GM18520 (cell line): ENCODE measurements around the gene SLC16A6.
A peak's percentile ranks its signal among the peaks of the same experiment; 100 is the strongest.
"Not testable (repeated sequence)": the region's sequence is repeated elsewhere in the genome, so short reads cannot be mapped to it uniquely, and the experiment has no call there.

Source experiments
- ATAC-seq: cut with Tn5 transposase; IDR thresholded peaks from one replicate; pipeline ENCODE4 v1.9.1; 2021; ENCODE audit not compliant: unreplicated experiment

Gene SLC16A6, protein sequence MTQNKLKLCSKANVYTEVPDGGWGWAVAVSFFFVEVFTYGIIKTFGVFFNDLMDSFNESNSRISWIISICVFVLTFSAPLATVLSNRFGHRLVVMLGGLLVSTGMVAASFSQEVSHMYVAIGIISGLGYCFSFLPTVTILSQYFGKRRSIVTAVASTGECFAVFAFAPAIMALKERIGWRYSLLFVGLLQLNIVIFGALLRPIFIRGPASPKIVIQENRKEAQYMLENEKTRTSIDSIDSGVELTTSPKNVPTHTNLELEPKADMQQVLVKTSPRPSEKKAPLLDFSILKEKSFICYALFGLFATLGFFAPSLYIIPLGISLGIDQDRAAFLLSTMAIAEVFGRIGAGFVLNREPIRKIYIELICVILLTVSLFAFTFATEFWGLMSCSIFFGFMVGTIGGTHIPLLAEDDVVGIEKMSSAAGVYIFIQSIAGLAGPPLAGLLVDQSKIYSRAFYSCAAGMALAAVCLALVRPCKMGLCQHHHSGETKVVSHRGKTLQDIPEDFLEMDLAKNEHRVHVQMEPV

DNA sequence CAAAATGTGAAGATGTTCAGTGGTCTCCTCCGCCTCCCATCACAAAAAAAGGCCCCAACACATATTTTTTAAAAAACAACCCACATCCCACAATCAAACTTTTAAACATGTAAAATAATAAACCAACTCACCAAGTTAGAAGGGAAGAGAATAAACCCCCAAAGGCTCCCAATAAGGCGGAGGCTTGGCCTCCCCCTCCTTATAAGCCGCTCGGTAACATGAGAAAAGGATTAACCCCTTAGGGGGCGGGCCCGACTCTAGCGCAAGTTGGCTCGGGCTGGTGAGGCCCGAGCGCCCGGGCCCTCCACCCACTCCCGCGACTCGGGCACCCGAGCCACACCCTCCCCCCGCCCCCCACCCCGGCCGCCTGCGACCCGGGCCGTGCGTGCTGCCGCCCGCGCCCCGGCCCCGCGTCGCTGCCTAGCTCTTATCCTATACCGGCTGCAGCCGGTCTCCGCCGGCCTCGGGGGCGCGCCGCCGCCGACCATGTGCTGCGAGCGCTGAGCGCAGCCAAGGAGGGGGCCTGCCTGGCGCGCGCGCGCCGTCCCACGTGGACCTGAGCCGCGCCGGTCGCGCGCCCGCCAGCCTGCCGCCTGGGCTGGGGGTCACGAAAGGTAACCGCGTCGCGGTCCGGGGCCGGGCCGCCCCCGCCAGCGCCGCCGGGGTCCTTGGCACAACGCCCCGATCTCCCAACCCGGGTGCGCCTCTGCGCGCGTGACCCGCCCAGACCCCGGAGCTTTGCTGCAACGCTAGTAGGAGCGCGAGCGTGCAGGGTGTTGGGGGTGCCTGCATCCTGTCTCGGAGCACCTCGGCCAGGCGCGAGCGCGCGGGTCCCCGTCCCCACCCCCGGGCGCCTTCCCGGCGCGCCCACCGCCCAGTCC lies at the start of gene SLC16A6, which contains the start of gene ARSG:
Gene SLC16A6 (minus strand): TSS at position 173 of the 881 bp plus-strand sequence. CDS start 12,807 bp downstream, outside the sequence.
Gene ARSG (plus strand): TSS at position 541 of the 881 bp plus-strand sequence. CDS start 15,999 bp downstream, outside the sequence.
- ATAC-seq, result peak; percentile 33

DNA sequence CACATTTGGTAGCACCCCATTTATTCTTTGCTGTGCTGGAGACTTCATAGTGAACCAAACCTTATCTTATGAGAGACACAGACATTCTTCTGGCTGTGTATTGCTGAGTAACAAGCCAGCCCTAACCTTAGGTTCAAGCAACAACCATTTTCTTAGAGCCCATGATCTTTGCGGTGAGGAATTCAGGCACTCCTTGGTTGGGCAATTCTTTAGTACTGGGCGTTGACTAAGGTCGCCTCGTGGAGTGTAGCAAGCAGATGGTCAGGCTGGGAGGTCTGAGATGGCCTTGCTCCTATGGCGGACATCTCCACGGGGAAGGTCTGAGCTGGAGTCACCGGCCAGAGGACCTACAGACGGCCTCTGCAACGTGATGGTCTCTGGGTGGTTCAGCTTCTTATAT lies 43.5 kb upstream of the SLC16A6 start:
- ATAC-seq, result no peak

DNA sequence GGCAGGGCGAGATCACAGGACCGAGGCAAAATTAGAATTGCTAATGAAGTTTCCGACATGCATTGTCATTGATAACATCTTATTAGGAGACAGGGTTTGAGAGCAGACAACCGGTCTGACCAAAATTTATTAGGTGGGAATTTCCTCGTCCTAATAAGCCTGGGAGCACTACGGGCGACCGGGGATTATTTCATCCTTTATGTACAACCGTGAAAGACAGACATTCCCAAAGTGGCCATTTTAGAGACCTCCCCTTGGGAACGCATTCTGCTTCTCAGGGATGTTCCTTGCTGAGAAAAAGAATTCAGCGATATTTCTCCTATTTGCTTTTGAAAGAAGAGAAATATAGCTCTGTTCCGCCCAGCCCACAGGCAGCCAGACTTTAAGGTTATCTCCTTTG lies 41.0 kb upstream of the SLC16A6 start:
- not testable (repeated sequence) for ATAC-seq

DNA sequence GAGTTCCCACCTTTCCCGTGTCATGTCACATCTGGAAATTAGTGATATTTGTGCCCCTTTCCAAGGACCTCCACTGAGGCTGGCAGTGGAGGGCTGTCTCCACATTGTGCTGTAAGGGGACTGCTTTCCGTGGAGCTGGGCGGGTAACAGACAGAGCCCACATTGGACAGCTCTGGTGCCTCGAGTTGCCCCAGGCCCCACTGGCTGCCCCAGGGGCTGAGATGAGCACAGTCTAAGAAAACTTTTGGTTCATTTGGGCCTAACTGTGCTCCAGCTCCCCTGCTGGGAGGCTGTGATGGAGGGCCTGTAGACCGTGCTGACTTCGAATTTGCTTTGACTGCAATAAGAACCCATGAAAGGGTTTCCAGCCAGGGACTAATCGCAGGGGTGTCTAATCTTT lies 38.4 kb upstream of the SLC16A6 start:
- no peak for ATAC-seq

DNA sequence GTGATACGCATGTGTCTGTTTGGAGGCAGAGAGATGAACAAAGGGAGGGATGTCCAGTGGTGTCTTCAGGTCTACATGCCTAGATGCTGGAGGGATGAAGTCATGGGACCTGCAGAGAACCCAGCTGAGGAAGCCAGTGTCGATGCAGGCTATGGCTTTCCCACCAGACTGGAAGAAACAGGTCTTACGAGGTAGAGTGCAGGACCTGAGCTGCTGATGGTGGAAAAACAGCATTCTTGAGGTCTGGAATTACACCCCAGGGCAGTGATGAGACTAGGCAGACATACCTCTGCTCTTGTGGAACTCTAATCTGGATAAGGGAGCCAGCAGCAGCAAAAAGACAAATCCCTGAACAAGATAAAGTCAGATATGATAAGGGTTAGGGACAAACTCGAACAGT lies 37.7 kb upstream of the SLC16A6 start:
- ATAC-seq, result no peak

DNA sequence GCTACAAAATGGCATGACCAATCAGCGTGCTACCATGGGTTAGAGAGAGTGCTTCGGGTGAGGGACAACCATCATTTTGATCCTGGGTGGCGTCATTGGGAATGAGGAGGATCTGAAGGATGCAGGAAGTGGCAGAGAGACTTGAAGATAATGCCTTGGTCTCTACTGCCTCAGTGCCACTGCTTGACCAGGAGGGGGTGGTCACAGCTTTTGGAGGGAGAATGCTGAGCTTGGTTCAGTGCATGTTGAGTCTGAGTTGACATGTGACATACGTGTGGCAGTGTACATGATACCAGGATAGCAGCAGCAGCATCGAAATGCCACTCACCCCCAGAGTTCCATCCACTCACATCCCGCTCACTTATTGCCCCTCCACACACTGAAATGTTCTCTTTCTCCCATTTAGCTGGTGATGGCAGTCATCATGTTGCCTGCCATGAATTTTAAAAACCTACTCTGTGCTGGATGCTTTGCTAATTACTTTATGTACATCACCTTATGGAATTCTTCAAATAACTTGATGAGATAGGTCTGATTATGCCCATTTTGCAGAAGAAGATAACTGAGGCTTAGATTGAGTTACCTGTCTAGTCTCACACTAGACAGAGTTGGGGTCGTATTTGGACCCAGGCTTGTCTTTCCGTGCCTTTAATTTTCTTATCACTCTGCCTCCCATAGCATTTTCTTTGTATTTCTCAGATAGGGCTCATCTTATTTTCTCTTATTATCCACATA lies 37.1 kb upstream of the SLC16A6 start:
- no peak for ATAC-seq

DNA sequence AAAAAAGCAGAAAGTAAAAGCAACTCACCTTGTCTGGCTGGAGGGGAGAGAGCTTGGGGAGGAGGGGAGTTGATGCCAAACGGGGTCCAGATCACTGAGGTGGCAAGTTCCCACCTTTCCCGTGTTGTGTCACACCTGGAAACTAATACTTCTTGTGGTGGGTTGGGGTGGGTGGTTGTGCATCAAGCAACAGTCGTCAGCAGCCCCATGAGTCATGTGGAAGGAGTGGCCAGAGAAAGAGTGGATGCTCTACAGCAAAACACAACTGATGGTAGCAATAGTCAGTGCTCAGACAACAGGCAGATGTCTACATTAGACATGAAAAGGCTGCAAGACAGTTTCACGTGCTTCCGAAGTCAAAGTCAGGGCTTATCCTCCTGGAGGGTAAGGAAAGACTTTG lies 35.8 kb upstream of the SLC16A6 start:
- no peak for ATAC-seq

DNA sequence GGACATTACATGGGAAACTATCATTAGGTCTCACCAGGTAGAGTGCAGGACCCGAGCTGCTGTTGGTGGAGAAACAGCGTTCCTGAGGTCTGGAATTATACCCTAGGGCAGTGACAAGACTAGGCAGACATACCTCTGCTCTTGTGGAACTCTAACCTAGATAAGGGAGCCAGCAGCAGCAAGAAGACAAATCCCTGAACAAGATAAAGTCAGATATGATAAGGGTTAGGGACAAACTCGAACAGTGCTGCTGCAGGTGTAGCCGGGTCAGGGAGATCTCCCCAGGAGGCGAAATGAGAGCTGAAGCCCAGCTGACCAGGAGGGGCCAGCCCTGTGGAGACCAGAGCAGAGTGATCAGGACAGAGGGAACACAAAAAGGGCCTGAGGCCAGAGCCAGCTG lies 35.0 kb upstream of the SLC16A6 start:
- no peak for ATAC-seq

DNA sequence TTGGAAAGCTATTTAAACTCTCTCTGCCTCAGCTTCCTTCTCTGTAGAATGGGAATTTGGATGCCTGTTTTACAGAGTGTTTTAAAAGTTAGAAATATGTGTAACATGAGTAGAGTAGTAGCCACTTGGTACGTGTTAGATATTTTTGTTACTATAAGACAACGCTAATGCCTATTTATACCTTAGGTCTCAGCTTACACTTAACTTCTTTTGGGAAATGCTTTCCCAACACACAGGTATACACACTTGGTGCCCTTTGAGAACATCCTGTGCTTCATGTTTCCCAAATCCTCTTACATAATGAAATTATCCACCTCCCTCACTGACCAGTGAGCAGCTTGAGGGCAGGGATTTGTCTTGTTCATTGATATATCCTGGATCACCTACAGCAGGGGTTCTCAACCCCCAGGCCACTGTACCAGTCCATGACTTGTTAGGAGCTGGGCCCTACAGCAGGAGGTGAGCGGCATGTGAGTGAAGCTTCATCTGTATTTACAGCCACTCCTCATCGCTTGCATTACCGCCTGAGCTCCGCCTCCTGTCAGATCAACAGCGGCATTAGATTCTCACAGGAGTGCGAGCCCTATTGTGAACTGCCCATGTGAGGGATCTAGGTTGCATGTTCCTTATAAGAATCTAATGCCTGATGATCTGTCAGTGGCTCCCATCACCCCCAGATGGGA lies 33.9 kb upstream of the SLC16A6 start:
- no peak for ATAC-seq

DNA sequence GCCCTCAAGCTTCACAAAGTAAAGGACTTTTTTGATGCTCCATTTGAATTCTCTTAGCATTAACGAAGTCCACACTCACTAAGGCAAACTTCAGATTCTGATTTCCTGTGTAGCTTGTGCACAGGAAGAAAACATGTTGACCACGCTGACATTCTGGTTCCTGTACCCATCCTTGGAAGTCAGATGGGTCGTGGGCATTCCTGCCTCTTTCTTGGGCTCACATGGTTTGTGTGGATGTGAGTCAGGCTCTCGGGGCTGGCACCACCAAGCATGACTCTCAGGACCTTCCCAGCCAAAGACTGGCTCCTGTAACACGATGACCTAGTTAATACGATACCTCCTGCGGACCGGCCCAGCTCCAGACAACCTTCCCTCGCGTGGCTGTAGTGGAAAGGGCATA lies 33.2 kb upstream of the SLC16A6 start:
- no peak for ATAC-seq

DNA sequence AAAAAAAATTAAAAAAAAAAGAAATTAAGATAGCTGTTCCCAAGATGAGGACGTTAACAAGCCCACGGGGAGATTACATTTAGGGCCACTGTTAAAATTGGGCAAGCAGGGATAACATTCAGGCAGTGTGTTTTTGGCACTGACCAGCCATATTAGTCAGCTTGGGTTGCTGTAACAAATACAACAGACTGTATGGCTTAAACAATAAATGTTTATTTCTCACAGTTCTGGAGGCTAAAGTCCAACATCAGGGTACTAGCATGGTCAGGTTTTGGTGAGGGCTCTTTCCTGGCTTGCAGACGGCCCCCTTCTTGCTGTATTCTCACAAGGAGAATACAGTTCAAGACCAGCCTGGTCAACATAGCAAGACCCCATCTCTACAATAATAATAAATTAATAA lies 31.7 kb upstream of the SLC16A6 start:
- ATAC-seq, result no peak

DNA sequence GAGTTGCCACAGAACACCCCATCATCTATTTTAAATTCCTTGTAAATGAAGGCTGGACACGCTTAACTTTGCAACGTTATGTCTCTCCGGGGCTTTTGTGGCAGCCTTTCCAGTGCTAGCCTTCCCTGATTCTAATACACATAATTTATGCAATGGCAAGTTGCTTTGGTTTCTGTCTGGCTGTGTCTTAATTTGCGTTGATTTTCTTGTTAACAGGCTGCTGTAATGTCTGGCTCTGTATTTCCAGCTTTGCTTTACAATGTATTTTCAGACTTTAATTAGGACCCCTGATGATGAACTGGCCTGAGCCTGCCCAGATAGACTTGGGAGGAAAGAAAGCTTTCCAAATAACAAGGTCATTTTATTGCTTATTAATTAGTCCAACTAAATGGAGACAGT lies 30.6 kb upstream of the SLC16A6 start:
- ATAC-seq, result no peak

DNA sequence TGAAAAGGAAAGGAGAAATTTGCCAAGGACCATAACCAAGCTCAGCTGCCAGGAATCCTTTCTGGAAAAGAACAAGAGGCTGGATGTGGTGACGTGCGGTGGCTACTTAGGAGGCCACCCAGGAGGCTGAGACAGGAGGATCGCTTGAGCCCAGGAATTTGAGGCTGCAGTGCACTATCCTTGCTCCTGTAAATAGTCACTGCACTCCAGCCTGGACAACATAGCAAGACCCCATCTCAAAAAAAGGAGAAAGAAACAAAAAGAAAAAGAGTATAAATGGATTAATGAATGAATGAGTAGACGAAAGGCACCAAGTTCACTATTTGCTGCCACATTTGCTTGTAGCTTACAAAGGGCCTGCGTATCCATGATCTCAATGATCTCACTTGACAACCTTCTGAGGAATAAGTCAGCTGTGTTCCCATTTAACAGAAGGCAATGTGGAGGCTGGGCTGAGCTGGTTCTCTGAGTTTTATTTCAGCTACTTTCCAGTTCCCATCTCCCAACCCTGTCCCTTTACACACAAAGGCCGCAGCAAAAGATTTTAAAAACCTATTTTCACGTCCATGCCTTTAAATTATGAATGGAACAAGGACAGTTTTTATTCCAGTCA lies 30.1 kb upstream of the SLC16A6 start:
- no peak for ATAC-seq

DNA sequence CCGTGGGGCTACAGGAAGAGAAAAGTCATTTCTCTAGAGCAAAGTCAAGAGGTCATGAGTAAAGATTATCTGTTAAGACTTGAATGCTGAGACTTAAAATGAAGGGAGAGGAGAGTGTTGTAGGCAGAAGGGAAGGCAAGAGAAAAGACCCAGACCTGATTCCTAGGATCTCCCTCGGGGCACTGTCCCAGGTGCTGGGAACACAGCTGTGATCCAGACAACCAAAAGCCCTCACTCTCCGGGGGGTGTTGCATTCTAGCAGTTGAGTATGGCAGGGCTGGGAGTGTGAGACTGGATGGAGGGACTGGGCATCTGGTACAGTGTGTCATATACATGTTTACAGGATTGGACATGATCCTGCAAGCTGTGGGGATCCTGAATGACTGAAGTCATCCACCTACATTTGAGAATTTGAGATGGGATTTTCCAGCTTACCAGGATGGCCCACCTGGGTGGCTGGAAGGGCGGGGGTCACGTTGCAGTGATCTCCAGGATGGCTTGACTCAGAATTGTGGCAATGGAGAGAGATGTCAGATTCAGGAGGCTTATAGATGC lies 29.5 kb upstream of the SLC16A6 start:
- no peak for ATAC-seq

DNA sequence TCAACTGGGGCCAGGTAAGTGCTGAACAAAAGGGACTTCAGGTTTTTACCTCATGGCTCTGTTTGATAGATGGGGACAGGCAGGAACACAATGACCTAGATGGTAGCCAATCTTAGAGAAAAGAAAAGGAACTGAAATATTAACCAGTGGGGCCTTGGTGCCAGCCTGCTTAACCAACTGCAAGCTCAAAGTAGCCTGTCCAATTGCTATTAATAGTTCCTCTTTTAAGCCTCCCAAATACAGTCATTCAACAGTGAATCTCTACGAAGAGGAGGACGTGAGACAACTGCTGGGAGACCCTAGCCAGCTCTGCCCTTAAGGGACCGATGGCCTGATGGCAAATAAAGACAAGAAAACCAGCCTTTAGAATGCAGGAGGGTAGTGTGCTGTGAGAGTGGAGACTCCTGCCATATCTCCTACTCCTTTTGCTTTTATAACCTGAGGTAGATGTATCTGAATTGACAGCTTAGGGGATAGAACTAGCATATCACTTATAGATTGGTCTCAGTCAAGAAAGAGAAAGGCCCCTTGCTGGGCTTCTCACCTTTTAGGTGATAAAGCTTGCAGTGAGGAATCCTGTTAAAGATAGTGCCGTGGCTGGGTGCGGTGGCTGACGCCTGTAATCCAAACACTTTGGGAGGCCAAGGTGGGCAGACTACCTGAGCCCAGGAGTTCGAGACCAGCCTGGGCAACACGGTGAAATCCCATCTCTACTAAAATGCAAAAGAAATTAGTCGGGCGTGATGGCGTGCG lies 28.7 kb upstream of the SLC16A6 start:
- no peak for ATAC-seq

DNA sequence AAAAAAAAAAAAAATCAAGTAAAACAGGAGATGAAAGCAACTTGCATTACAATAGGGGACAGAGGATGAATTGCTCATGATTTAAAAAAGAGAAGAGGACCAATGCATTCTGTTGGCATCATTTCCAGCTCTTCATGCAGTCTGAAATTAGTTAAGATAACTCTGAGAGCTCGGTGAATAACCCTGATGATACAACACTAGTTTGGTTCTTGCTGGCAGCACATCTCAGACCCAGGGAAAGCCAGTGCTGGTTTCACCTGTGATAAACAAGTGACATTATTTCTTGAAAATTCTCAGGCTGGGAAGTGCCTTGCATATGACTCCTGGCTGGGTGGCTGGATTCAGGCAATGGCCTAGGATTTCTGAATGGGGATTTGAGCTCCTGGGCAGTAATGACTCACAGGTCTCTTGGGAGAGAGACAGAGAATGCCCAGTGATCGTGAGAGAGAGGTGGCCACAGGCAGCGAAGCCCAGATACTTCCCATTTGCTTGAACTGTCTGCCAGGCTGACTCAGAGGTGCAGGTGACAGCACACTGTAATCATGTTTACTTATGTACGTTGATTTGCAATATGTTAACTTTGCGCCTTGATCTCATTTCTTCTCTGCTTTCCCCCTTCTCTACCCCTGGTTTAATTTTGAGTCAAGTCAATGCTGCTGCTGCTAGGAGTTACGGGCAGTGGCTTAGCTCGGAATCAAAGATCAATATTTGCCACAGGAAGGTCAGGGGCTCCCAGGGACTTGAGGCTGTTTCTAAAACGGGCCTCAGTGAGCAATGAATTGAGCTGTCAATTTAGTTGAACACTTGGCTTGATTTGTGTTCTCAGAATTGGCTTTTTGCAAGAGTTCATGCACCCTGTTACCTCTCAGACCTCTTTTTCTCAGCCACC lies 27.4 kb upstream of the SLC16A6 start:
- no peak for ATAC-seq

DNA sequence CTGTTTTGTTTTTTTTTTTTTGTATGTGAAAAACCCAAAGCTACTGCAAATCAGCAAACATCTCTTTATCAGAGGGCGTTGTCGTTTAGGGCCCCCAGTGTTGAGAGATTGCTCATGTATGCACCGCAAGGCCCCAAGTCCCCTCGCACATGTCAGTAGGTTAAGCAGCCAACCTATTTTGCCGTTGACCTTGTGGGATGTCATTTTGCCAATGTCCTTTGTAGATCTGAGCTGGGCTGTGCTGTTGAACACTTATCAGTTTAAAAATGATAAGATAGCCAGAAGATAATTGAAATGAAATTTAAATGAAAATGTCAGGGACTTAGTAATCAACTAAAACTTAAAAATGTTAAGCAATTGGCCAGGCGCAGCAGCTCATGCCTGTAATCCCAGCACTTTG lies 26.5 kb upstream of the SLC16A6 start:
- no peak for ATAC-seq

DNA sequence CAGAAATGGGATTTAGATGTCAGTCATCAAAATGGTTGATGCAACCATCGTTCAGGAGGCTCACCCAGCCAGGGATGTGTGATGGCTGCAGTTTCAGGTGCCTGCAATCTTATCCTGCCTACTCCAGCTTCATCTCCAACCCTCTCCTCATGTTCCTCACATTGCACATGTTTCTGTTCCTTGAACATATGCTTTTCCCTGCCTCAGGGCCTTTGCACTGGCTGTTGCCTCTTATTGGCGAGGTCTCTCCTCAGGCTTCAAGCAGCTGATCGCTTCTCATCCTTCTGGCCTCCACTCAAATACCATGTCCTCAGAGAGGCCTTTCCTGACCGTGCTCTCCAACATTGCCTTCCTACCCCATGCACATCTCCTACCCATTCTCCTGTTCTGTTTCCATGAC lies 25.0 kb upstream of the SLC16A6 start:
- no peak for ATAC-seq
